ENCODE measurements around the gene PCSK4. TPM values are rescaled to one million over a fixed set of nuclear protein-coding genes. Genes with fewer than 3 reads are reported as not detected.

The PCSK4 gene
- total and polyA plus RNA-seq, 10 of the 15 experiments (the other 5 are each of a cell fraction or from before 2014, with no cell fraction given): 0.27 to 0.99 (median 0.40) TPM; not detected in 3

- TF ChIP-seq CUX1 (IDR thresholded peaks at IDR 0.05; ENCODE audit: insufficient replicate concordance, low read depth, low read length) (no peak), STAT3 (IDR thresholded peaks at IDR 0.05; ENCODE audit: low read depth, low read length) (no peak), CREB1 (IDR thresholded peaks at IDR 0.05; ENCODE audit: low read depth) (no peak), E2F4 (IDR thresholded peaks at IDR 0.05; ENCODE audit: low read depth, low read length) (no peak)
These were observed 7.6 kb upstream of the PCSK4 start (continued) for GRCh38 chr19:1497578-1498235.

Data from GM12878 (cell line).